Neural progenitor cell (in vitro differentiated cells): ENCODE results near the gene RNF11.

Experiments
- EZH2 ChIP-seq: fragments of 200-600 bp; sonication (generic); IDR thresholded peaks from 2 replicates; pipeline ENCODE4 v1.6.1; 2017; ENCODE audit warnings: antibody characterized with exemption, mild to moderate bottlenecking, moderate library complexity
- EZH2phosphoT487 ChIP-seq: fragments of 200-600 bp; sonication (generic); IDR thresholded peaks from 2 replicates; pipeline ENCODE4 v1.6.1; 2017; ENCODE audit warnings: antibody characterized with exemption
- TF ChIP-seq, protein P1 (sequence below): fragments of 200-600 bp; sonication (generic); IDR thresholded peaks from 2 replicates; pipeline ENCODE4 v1.5.1; 2017; ENCODE audit warnings: antibody characterized with exemption, mild to moderate bottlenecking

DNA sequence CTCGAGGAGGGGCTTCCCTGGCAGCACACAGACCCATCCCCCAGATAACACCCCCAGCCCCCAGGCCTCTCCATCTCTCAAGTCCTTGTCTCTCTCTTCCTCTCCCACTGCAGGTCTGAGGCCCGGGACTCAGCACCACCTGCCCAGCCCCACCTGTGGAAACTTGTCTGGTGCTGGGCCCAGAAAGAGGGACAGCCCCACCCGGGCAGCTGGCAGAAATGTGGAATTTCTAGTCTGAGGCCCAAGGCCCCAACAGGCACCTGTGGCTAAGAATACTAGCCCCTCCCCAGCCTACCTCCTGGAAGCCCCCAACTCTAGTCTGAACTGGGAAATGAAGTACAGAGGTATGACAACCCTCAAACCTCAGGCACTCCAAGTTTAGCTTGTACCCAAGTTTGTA, 78.9 kb downstream of the RNF11 start:
- TF ChIP-seq, protein P1, sequence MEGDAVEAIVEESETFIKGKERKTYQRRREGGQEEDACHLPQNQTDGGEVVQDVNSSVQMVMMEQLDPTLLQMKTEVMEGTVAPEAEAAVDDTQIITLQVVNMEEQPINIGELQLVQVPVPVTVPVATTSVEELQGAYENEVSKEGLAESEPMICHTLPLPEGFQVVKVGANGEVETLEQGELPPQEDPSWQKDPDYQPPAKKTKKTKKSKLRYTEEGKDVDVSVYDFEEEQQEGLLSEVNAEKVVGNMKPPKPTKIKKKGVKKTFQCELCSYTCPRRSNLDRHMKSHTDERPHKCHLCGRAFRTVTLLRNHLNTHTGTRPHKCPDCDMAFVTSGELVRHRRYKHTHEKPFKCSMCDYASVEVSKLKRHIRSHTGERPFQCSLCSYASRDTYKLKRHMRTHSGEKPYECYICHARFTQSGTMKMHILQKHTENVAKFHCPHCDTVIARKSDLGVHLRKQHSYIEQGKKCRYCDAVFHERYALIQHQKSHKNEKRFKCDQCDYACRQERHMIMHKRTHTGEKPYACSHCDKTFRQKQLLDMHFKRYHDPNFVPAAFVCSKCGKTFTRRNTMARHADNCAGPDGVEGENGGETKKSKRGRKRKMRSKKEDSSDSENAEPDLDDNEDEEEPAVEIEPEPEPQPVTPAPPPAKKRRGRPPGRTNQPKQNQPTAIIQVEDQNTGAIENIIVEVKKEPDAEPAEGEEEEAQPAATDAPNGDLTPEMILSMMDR: no peak
- TF ChIP-seq EZH2phosphoT487: no peak
- no peak for TF ChIP-seq EZH2
